ENCODE data around the gene PCDHA7. TPM values are rescaled to one million over a fixed set of nuclear protein-coding genes. Genes with fewer than 3 reads are reported as not detected.

The PCDHA7 gene
- total RNA-seq, 4 donors from 2014 or later, result 0.20 TPM; not detected in 3

DNA sequence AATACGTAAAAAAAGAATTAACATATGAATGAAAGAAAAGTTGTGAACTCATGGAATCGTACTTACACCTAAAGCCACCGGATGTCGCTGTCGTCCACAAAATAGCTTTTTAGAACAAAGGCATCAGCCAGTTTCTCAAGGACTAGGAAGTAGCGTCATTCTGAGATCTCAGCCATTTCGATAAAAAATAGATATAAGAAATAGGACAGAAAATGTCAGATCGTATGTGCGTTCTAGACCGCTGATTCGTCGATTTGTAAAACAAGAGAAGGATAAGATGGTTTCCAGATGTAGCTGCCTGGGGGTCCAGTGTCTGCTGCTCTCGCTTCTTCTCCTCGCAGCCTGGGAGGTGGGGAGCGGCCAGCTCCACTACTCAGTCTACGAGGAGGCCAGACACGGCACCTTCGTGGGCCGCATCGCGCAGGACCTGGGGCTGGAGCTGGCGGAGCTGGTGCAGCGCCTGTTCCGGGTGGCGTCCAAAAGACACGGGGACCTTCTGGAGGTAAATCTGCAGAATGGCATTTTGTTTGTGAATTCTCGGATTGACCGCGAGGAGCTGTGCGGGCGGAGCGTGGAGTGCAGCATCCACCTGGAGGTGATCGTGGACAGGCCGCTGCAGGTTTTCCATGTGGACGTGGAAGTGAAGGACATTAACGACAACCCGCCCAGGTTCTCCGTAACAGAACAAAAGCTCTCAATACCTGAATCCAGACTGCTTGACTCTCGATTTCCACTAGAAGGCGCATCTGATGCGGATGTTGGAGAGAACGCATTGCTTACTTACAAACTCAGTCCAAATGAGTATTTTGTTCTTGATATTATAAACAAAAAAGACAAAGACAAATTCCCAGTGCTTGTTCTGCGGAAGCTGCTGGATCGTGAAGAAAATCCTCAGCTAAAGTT, 22.0 kb downstream of the PCDHA7 start, which contains the start of gene PCDHA10:
Gene PCDHA10 (plus strand): TSS at position 126 of the 903 bp plus-strand sequence. CDS start 152 bp downstream, at position 278.
- DNase-seq (ENCODE audit: low spot score in 2 of 2), result no peak
- peak within 1 kb of the TSS; percentile 11 for H3K4me3 ChIP-seq (ENCODE audit: low read depth, poor library complexity, severe bottlenecking)
- TF ChIP-seq POLR2A (IDR thresholded peaks at IDR 0.05), result no peak
- TF ChIP-seq, protein P1, sequence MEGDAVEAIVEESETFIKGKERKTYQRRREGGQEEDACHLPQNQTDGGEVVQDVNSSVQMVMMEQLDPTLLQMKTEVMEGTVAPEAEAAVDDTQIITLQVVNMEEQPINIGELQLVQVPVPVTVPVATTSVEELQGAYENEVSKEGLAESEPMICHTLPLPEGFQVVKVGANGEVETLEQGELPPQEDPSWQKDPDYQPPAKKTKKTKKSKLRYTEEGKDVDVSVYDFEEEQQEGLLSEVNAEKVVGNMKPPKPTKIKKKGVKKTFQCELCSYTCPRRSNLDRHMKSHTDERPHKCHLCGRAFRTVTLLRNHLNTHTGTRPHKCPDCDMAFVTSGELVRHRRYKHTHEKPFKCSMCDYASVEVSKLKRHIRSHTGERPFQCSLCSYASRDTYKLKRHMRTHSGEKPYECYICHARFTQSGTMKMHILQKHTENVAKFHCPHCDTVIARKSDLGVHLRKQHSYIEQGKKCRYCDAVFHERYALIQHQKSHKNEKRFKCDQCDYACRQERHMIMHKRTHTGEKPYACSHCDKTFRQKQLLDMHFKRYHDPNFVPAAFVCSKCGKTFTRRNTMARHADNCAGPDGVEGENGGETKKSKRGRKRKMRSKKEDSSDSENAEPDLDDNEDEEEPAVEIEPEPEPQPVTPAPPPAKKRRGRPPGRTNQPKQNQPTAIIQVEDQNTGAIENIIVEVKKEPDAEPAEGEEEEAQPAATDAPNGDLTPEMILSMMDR (IDR thresholded peaks at IDR 0.05), result no peak
- 16 to 30% methylated on average over 43 to 44 of the region's 44 CpGs for WGBS, 2 donors
- intact Hi-C loops (cut with DNase I; ENCODE audit: low total_unique reads), result no loop called here

DNA sequence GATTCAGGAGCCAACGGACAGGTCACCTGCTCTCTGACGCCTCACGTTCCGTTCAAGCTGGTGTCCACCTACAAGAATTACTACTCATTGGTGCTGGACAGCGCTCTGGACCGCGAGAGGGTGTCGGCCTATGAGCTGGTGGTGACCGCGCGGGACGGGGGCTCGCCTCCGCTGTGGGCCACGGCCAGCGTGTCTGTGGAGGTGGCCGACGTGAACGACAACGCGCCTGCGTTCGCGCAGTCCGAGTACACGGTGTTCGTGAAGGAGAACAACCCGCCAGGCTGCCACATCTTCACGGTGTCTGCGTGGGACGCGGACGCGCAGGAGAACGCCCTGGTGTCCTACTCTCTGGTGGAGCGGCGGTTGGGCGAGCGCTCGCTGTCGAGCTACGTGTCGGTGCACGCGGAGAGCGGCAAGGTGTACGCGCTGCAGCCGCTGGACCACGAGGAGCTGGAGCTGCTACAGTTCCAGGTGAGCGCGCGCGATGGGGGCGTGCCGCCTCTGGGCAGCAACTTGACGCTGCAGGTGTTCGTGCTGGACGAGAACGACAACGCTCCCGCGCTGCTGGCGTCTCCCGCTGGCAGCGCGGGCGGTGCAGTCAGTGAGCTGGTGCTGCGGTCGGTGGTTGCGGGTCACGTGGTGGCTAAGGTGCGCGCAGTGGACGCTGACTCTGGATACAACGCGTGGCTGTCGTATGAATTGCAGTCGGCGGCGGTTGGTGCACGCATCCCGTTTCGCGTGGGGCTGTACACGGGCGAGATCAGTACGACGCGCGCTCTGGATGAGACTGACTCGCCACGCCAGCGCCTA, 23.3 kb downstream of the PCDHA7 start:
- TF ChIP-seq, protein P1 (IDR thresholded peaks at IDR 0.05), result no peak
- no peak for TF ChIP-seq POLR2A (IDR thresholded peaks at IDR 0.05)
- no peak for DNase-seq (ENCODE audit: low spot score in 2 of 2)
- no peak overlapping the region for H3K4me3 ChIP-seq (ENCODE audit: low read depth, poor library complexity, severe bottlenecking)
- intact Hi-C loops (cut with DNase I; ENCODE audit: low total_unique reads), result no loop called here
- WGBS, 2 donors, result 58 to 60% methylated on average over 79 to 92 of the region's 94 CpGs

DNA sequence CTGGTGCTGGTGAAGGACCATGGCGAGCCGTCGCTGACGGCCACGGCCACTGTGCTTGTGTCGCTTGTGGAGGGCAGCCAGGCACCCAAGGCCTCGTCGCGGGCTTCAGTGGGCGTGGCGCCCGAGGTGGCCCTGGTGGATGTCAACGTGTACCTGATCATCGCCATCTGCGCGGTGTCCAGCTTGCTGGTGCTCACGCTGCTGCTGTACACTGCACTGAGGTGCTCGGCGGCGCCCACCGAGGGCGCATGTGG, 23.8 kb downstream of the PCDHA7 start:
- no peak for TF ChIP-seq POLR2A (IDR thresholded peaks at IDR 0.05)
- TF ChIP-seq, protein P1 (IDR thresholded peaks at IDR 0.05), result no peak
- 73 to 77% methylated on average over 6 to 12 of the region's 22 CpGs for WGBS, 2 donors
- intact Hi-C loops (cut with DNase I; ENCODE audit: low total_unique reads), result no loop called here
- no peak for DNase-seq (ENCODE audit: low spot score in 2 of 2)
- H3K4me3 ChIP-seq (ENCODE audit: low read depth, poor library complexity, severe bottlenecking), result no peak overlapping the region

DNA sequence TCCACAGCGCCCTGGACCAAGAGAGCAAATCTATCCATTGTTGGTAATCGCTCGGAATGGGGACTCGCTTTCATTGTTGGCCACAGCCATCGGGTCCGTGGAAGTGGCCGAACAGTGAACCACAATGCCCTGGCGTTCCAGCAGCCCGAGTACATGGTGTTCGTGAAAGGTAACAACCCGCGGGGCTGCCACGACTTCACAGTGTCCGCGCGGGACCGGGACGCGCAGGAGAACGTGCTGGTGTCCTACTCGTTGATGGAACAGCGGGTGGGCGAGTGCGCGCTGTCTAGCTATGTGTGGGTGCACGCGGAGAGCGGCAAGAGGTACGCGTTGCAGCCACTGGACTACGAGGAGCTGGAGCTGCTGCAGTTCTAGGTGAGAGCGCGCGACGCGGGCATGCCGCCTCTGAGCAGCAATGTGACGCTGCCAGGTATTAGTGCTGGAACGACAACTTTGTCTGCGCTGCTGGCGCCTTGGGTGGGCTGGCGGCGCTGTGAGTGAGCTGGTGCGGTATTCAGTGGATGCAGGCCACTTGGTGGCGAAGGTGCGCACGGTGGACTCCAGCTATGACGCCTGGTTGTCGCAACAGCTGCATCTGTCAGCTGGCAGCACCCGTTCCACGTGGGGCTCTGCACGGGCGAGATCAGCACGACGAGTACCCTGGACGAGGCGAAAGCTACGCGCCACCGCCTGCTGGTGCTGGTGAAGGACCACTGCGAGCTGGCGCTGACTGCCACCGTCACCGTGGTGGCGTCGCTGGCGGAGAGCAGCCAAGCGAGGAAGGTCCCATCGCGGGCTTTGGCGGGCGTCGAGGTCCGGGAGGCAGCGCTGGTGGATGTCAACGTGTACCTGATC, 28.6 kb downstream of the PCDHA7 start:
- no peak overlapping the region for H3K4me3 ChIP-seq (ENCODE audit: low read depth, poor library complexity, severe bottlenecking)
- intact Hi-C loops (cut with DNase I; ENCODE audit: low total_unique reads), result no loop called here
- no peak for DNase-seq (ENCODE audit: low spot score in 2 of 2)
- 45 to 52% methylated on average over 52 to 75 of the region's 76 CpGs for WGBS, 2 donors
- TF ChIP-seq, protein P1 (IDR thresholded peaks at IDR 0.05), result no peak
- no peak for TF ChIP-seq POLR2A (IDR thresholded peaks at IDR 0.05)

DNA sequence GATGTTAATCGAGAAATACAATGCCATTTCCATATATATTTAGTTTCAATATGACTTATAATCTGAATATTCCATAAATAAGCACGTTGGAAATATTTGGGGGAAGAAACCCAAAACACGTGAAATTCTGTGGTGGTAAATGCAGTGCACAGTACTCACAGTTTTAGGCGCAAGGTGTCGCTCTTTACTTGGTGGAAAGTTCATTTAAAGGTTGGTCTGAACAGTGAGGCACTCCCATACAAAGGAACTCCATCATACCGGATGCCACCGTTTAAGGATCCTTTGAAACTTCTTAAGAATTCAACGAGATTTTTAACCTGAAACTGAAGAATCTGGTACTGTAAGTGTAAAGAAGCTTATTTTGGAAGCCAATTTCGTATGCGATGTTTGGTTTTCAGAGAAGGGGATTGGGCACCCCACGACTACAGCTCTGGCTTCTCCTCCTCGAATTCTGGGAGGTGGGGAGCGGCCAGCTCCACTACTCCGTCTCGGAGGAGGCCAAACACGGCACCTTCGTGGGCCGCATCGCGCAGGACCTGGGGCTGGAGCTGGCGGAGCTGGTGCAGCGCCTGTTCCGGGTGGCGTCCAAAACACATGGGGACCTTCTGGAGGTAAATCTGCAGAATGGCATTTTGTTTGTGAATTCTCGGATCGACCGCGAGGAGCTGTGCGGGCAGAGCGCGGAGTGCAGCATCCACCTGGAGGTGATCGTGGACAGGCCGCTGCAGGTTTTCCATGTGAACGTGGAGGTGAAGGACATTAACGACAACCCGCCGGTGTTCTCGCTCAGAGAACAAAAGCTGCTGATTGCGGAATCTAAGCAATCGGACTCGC, 34.9 kb downstream of the PCDHA7 start, which contains the start of gene PCDHA11:
Gene PCDHA11 (plus strand): TSS at position 237 of the 834 bp plus-strand sequence. CDS start 147 bp downstream, at position 384.
- TF ChIP-seq, protein P1 (IDR thresholded peaks at IDR 0.05), result no peak
- TF ChIP-seq POLR2A (IDR thresholded peaks at IDR 0.05), result no peak
- WGBS, 2 donors, result 15 to 22% methylated on average over 41 of the region's 41 CpGs
- intact Hi-C loops (cut with DNase I; ENCODE audit: low total_unique reads), result no loop called here
- no peak for DNase-seq (ENCODE audit: low spot score in 2 of 2)
- H3K4me3 ChIP-seq (ENCODE audit: low read depth, poor library complexity, severe bottlenecking), result no peak within 1 kb of the TSS

Measured in lower leg skin (tissue), 4 donors.